ENCODE measurements around the gene SEPTIN5. TPM values are rescaled to one million over a fixed set of nuclear protein-coding genes. Genes with fewer than 3 reads are reported as not detected.
A peak's percentile ranks its signal among the peaks of the same experiment; 100 is the strongest.

Gene SEPTIN5
- 3.7 and 3.9 TPM in 2 replicates for total RNA-seq

DNA sequence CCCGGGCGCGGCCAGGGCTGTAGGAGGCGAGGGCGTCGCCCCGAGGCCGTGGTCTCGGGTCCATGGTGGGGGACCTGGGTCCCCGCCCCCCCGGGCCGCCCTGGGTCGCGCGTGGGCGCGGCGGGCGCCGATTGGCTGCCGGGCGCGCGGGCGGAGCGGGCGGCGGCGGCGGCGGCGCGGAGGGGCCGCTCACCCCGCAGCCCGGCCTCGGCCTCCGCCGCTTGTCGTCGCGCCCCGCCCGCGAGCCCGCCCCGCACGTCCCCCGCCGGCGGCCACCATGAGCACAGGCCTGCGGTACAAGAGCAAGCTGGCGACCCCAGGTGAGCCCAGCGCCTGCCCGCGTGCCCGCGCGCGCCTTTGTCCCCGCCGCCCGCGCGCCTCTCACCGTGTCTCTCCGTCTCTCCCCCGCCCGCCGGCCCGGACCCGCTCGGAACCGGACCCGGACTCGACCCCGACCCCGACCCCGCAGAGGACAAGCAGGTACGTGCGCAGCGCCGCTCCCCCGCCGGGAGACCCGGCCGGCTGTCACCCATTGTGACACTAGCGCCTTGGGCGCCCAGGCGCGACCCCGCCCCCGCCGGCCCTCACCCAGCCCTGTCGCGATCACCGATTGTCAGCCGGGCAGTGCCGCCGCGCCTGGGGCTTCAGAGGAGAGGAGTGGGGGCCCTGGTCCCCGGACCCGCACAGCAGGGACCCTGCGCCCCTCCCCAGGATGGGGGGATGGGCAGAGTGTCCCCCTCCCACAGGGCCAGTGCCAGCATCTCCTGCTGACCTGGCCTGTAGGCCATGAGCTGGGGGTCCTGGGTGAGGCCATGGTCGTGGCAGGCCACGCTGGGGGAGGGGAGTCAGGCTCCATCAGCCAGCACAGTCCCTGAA, at the start of gene SEPTIN5:
Gene SEPTIN5, plus strand, starts transcription at position 192 of the 876 bp plus-strand sequence. Its CDS starts 86 bp downstream, at position 278.
- peak within 1 kb of the TSS; percentile 36 for H3K4me3 ChIP-seq (ENCODE audit: low read depth, low read length)
- no peak for DNase-seq (ENCODE audit: low read depth)
- TF ChIP-seq, protein P1, sequence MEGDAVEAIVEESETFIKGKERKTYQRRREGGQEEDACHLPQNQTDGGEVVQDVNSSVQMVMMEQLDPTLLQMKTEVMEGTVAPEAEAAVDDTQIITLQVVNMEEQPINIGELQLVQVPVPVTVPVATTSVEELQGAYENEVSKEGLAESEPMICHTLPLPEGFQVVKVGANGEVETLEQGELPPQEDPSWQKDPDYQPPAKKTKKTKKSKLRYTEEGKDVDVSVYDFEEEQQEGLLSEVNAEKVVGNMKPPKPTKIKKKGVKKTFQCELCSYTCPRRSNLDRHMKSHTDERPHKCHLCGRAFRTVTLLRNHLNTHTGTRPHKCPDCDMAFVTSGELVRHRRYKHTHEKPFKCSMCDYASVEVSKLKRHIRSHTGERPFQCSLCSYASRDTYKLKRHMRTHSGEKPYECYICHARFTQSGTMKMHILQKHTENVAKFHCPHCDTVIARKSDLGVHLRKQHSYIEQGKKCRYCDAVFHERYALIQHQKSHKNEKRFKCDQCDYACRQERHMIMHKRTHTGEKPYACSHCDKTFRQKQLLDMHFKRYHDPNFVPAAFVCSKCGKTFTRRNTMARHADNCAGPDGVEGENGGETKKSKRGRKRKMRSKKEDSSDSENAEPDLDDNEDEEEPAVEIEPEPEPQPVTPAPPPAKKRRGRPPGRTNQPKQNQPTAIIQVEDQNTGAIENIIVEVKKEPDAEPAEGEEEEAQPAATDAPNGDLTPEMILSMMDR (conservative IDR thresholded peaks at IDR 0.05; ENCODE audit: low read depth, low read length), result no peak

DNA sequence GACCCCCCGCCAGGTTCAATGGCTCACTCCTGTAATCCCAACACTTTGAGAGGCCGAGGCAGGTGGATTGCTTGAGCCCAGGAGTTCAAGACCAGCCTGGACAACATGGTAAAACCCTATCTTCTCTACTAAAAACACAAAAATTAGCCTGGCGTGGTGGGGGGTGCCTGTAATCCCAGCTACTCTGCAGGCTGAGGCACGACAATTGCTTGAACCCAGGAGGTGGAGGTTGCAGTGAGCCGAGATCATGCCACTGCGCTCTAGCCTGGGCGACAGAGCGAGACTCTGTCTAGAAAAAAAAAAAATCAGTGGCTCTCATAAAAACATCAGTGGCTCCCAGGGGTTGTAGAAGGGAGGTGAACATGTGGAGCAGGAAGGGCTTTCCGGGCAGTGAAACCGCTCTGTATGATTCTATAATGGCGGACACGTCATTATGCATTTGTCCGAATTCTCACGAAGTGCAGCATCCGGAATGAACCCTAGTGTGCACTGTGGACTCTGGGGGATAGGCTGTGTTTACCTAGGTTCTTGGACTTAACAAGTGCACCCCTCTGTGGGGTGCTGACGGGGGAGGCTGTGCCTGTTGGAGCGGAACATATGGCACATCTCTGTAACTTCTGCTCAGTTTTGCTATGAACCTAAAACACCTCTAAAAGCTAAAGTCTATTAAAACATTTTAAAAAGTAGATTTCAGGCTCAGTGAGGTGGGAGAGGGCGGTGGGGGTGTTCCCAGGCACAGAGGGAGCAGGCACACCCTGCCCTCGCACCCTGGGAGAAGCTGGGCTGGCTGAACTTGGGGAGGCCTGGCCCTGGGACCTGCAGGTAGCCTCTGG, 49.1 kb upstream of the SEPTIN5 start:
- DNase-seq (ENCODE audit: low read depth), result no peak
- TF ChIP-seq, protein P1 (conservative IDR thresholded peaks at IDR 0.05; ENCODE audit: low read depth, low read length), result no peak

DNA sequence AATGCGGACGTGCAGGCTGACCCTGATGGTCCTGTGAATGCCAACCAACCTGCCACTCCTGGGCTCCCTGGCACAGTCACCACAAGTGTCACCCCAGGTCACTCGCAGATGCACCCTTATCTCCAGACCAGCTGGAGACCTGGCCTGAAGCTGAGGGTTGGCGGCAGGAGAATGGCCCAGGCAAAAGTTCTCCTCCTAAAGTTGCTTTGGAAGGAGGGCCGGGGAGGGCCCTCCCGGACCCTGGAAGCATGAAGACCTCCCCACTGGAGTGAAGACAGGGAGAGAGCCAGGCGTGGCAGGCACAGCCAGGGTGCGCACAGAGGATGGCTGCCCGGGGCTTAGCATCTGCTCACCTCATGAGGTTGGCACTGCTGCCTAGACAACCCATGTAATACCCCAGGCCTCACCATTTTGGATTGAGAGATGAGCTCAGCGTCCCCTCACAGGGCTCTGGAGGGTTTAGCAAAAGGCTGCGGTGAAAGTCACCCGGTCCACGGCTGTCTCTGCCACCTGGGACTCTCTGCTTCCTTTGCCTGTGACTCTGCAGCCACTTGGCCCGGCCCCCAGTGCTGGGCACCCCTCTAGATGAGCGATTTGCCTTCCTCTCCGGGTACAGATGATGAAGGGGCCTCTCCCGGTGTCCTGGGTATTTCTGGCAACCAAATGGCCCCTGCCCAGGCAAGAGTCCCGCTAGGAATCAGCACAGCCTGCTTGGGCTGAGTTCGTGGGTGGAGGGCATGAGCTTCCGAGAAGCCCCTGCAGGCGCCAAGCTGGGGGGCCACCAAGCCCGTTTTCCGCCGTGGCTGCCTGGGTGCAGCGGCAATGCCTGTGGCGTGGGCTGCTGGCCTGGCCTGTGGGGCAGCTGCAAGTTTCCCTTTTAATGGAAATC, 48.3 kb upstream of the SEPTIN5 start:
- no peak for DNase-seq (ENCODE audit: low read depth)
- TF ChIP-seq, protein P1 (conservative IDR thresholded peaks at IDR 0.05; ENCODE audit: low read depth, low read length), result no peak
- H3K4me3 ChIP-seq (ENCODE audit: low read depth, low read length), result no peak overlapping the region

More for the DNA sequence above, 49.1 kb upstream of the SEPTIN5 start:
- no peak overlapping the region for H3K4me3 ChIP-seq (ENCODE audit: low read depth, low read length)

- TF ChIP-seq, protein P1 (conservative IDR thresholded peaks at IDR 0.05; ENCODE audit: low read depth, low read length), result no peak
- H3K4me3 ChIP-seq (ENCODE audit: low read depth, low read length), result no peak overlapping the region
- DNase-seq (ENCODE audit: low read depth), result no peak
These were observed 47.4 kb upstream of the SEPTIN5 start for GRCh38 chr22:19666673-19667593.

DNA sequence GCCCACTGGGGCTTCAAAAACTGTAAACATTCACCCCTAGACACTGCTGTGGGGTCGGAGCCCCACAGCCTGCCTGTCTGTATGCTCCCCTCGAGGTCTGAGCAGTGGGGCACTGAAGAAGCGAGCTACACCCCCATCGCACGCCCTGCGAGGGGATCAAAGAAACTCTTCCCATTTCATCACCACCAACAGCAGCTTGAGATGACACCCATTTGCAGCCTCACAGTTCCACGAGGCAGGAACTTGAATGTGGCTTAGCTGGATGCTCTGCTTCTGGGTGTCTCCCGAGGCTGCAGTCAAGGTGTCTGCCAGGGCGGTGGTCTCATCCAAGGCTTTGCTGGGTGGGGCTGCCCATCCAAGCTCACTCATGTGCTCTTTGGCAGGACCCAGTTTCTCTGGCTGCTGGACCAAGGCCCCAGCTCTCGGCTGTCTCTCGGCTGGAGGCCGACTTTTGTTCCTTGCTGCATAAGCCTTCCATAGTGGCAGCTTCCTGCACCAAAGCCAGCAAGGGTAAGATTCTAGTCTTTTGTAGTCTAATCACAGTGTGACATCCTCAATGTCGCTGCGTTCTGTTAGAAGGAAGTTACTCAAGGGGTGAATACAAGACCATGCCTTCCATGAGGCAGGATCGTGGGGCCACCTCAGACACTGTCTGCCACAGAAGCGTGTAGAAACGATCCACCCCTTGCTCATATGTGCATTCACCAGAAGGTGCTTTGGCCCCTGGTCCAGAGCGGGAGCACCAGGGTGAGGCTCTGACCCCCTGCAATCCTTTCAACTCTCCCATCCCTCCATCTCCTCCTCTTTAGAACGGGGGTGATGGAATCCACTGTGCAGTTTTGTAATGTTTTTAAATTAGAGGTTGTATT, 46.2 kb upstream of the SEPTIN5 start:
- no peak overlapping the region for H3K4me3 ChIP-seq (ENCODE audit: low read depth, low read length)
- DNase-seq (ENCODE audit: low read depth), result no peak
- TF ChIP-seq, protein P1 (conservative IDR thresholded peaks at IDR 0.05; ENCODE audit: low read depth, low read length), result no peak
